ENCODE measurements around the gene DOCK10.

DOCK10 gene

GRCh38 chr2:224722770-224723169 lies 319.5 kb downstream of the DOCK10 start:
- peak; percentile 21; the same call in 2 of the 3 replicates for ATAC-seq
- TF ChIP-seq CSDC2 (CRISPR knock-in tag; IDR thresholded peaks at IDR 0.05) (no peak), CSRNP3 (CRISPR knock-in tag; IDR thresholded peaks at IDR 0.05) (no peak), OSR1 (CRISPR knock-in tag; IDR thresholded peaks at IDR 0.05) (no peak)

- TF ChIP-seq TCF4 (CRISPR knock-in tag; IDR thresholded peaks at IDR 0.05; ENCODE audit: borderline replicate concordance) = no peak
- TF ChIP-seq SNAI2 (CRISPR knock-in tag; IDR thresholded peaks at IDR 0.05) = no peak
- no peak for TF ChIP-seq PATZ1 (CRISPR knock-in tag; IDR thresholded peaks at IDR 0.05; ENCODE audit: borderline replicate concordance)
- no peak for TF ChIP-seq PPARA (CRISPR knock-in tag; IDR thresholded peaks at IDR 0.05; ENCODE audit: borderline replicate concordance)
- no peak for TF ChIP-seq ZNF70 (CRISPR knock-in tag; IDR thresholded peaks at IDR 0.05)
- no peak for TF ChIP-seq ARNTL (CRISPR knock-in tag; IDR thresholded peaks at IDR 0.05; ENCODE audit: borderline replicate concordance, low read depth)
- no peak for TF ChIP-seq POU6F1 (CRISPR knock-in tag; IDR thresholded peaks at IDR 0.05; ENCODE audit: borderline replicate concordance, low read depth)
- no peak for TF ChIP-seq ZFP30 (CRISPR knock-in tag; IDR thresholded peaks at IDR 0.05)
- no peak for TF ChIP-seq ZNF565 (CRISPR knock-in tag; conservative IDR thresholded peaks at IDR 0.05; ENCODE audit: low read depth)
- TF ChIP-seq OSR1 (CRISPR knock-in tag; IDR thresholded peaks at IDR 0.05) = no peak
- TF ChIP-seq TSHZ2 (CRISPR knock-in tag; IDR thresholded peaks at IDR 0.05) = no peak
- TF ChIP-seq ISL1 (CRISPR knock-in tag; IDR thresholded peaks at IDR 0.05) = no peak
- TF ChIP-seq CSRNP3 (CRISPR knock-in tag; IDR thresholded peaks at IDR 0.05) = no peak
- no peak for TF ChIP-seq CSDC2 (CRISPR knock-in tag; IDR thresholded peaks at IDR 0.05)
- no peak for TF ChIP-seq TOX (CRISPR knock-in tag; IDR thresholded peaks at IDR 0.05; ENCODE audit: borderline replicate concordance)
- TF ChIP-seq ZFP3 (CRISPR knock-in tag; IDR thresholded peaks at IDR 0.05) = no peak
- peak; percentile 57 for ATAC-seq
These were observed 320.0 kb downstream of the DOCK10 start for GRCh38 chr2:224722250-224722649.

- TF ChIP-seq CSDC2 (CRISPR knock-in tag; IDR thresholded peaks at IDR 0.05) (no peak), CREB5 (CRISPR knock-in tag; IDR thresholded peaks at IDR 0.05; ENCODE audit: low read depth) (no peak), RARB (CRISPR knock-in tag; IDR thresholded peaks at IDR 0.05) (no peak), SNAI2 (CRISPR knock-in tag; IDR thresholded peaks at IDR 0.05) (no peak), ESRRG (CRISPR knock-in tag; IDR thresholded peaks at IDR 0.05) (no peak), ZFP30 (CRISPR knock-in tag; IDR thresholded peaks at IDR 0.05) (no peak), ZC3H10 (CRISPR knock-in tag; IDR thresholded peaks at IDR 0.05) (no peak)
- ATAC-seq = no peak
These were observed 325.3 kb downstream of the DOCK10 start for GRCh38 chr2:224716921-224717320.
